ENCODE data around the gene OLFM3. TPM values are rescaled to one million over a fixed set of nuclear protein-coding genes. Genes with fewer than 3 reads are reported as not detected.

The OLFM3 gene
- total RNA-seq, 4 donors from 2014 or later: not detected

GRCh38 chr1:101908980-101909379 lies 87.7 kb downstream of the OLFM3 start:
- Histone ChIP-seq H3K27ac (no peak overlapping the region), H3K9me3 (no peaks in the 10 kb centered on the region), H3K4me1 (no peaks in the 10 kb centered on the region), H3K4me3 (no peak overlapping the region), H3K36me3 (no peaks in the 10 kb centered on the region), H3K27me3 (no peaks in the 10 kb centered on the region)
- TF ChIP-seq POLR2A (IDR thresholded peaks at IDR 0.05): no peak
- TF ChIP-seq CTCF (IDR thresholded peaks at IDR 0.05 in 4 of 5, conservative IDR thresholded peaks at IDR 0.05 in 1 of 5): no peak
- in situ Hi-C loops (cut with MboI; ENCODE audit: low sequenced_read_pairs in 4 of 4) (no loop called here), intact Hi-C loops (cut with DNase I; ENCODE audit: low total_unique reads) (no loop called here)
- no peak for ATAC-seq
- DNase-seq: no peak

GRCh38 chr1:101907264-101907663 lies 89.5 kb downstream of the OLFM3 start:
- no peaks in the 10 kb centered on the region for H3K9me3 ChIP-seq
- in situ Hi-C loops (cut with MboI; ENCODE audit: low sequenced_read_pairs in 4 of 4): no loop called here

GRCh38 chr1:101905283-101905835 lies 91.4 kb downstream of the OLFM3 start:
- in situ Hi-C loops (cut with MboI; ENCODE audit: low sequenced_read_pairs in 4 of 4) (no loop called here), intact Hi-C loops (cut with DNase I; ENCODE audit: low total_unique reads) (no loop called here)
- TF ChIP-seq POLR2A (IDR thresholded peaks at IDR 0.05): no peak
- no peak for TF ChIP-seq CTCF (IDR thresholded peaks at IDR 0.05 in 4 of 5, conservative IDR thresholded peaks at IDR 0.05 in 1 of 5)
- Histone ChIP-seq H3K4me1 (no peaks in the 10 kb centered on the region), H3K27me3 (no peaks in the 10 kb centered on the region), H3K9me3 (no peaks in the 10 kb centered on the region), H3K36me3 (no peaks in the 10 kb centered on the region), H3K27ac (no peak overlapping the region), H3K4me3 (no peak overlapping the region)
- DNase-seq: no peak
- ATAC-seq: no peak

More at GRCh38 chr1:101907264-101907663, 89.5 kb downstream of the OLFM3 start:
- no peaks in the 10 kb centered on the region for H3K36me3 ChIP-seq
- H3K4me1 ChIP-seq: no peaks in the 10 kb centered on the region
- no peak for DNase-seq
- intact Hi-C loops (cut with DNase I; ENCODE audit: low total_unique reads): no loop called here
- ATAC-seq: no peak
- no peaks in the 10 kb centered on the region for H3K27me3 ChIP-seq
- TF ChIP-seq CTCF (IDR thresholded peaks at IDR 0.05 in 4 of 5, conservative IDR thresholded peaks at IDR 0.05 in 1 of 5) (no peak), POLR2A (IDR thresholded peaks at IDR 0.05) (no peak)
- no peak overlapping the region for H3K4me3 ChIP-seq
- no peak overlapping the region for H3K27ac ChIP-seq

- intact Hi-C loops (cut with DNase I; ENCODE audit: low total_unique reads): no loop called here
- H3K36me3 ChIP-seq: no peaks in the 10 kb centered on the region
- DNase-seq (no peak), ATAC-seq (no peak)
- no peak overlapping the region for H3K4me3 ChIP-seq
- H3K4me1 ChIP-seq: no peaks in the 10 kb centered on the region
- no peak overlapping the region for H3K27ac ChIP-seq
- H3K9me3 ChIP-seq: no peaks in the 10 kb centered on the region
- no peaks in the 10 kb centered on the region for H3K27me3 ChIP-seq
- no peak for TF ChIP-seq POLR2A (IDR thresholded peaks at IDR 0.05)
- TF ChIP-seq CTCF (IDR thresholded peaks at IDR 0.05 in 4 of 5, conservative IDR thresholded peaks at IDR 0.05 in 1 of 5): no peak
- in situ Hi-C loops (cut with MboI; ENCODE audit: low sequenced_read_pairs in 4 of 4): no loop called here
Measured at GRCh38 chr1:101902199-101902598, 94.5 kb downstream of the OLFM3 start.

GRCh38 chr1:101898137-101898536 lies 98.6 kb downstream of the OLFM3 start:
- Histone ChIP-seq H3K36me3 (no peaks in the 10 kb centered on the region), H3K9me3 (no peaks in the 10 kb centered on the region), H3K4me1 (no peaks in the 10 kb centered on the region), H3K4me3 (no peak overlapping the region), H3K27me3 (no peaks in the 10 kb centered on the region), H3K27ac (no peak overlapping the region)
- intact Hi-C loops (cut with DNase I; ENCODE audit: low total_unique reads): no loop called here
- DNase-seq (no peak), ATAC-seq (no peak)
- TF ChIP-seq POLR2A (IDR thresholded peaks at IDR 0.05) (no peak), CTCF (IDR thresholded peaks at IDR 0.05 in 4 of 5, conservative IDR thresholded peaks at IDR 0.05 in 1 of 5) (no peak)
- in situ Hi-C loops (cut with MboI; ENCODE audit: low sequenced_read_pairs in 4 of 4): no loop called here

All from gastrocnemius medialis (tissue), 4 donors.